Brain microvascular endothelial cell (primary cell): ENCODE measurements around the gene AKAP5.

Experiments used
- DNase-seq: peaks from one replicate; pipeline ENCODE4 v3.0.0-alpha.2; 2020
- H3K27ac ChIP-seq: fragments of 250-450 bp; sonication (Bioruptor Pico); 2 replicates; pipeline ENCODE4 v1.5.1; 2020; ENCODE audit warnings: mild to moderate bottlenecking, moderate library complexity
- H3K27me3 ChIP-seq: fragments of 250-450 bp; sonication (Bioruptor Pico); replicated peaks from 2 replicates; pipeline ENCODE4 v1.5.1; 2020; ENCODE audit warnings: mild to moderate bottlenecking
- H3K36me3 ChIP-seq: fragments of 250-450 bp; sonication (Bioruptor Pico); replicated peaks from 2 replicates; pipeline ENCODE4 v1.5.1; 2020; ENCODE audit warnings: mild to moderate bottlenecking
- H3K4me3 ChIP-seq: 2 replicates; pipeline ENCODE4 v1.5.1; 2011; ENCODE audit warnings: low read depth, mild to moderate bottlenecking, control low read depth, low read length, moderate library complexity
- in situ Hi-C: cut with HindIII; loops from 2 replicates; pipeline ENCODE4 v1.10.0; 2017; ENCODE audit warnings: low sequenced_read_pairs, low pct_ligation_motif_present
- TF ChIP-seq, protein P1 (sequence below): IDR thresholded peaks from 2 replicates; pipeline ENCODE4 v1.5.1; 2011; ENCODE audit warnings: low read depth, mild to moderate bottlenecking, moderate library complexity, low read length, control low read depth, inconsistent platforms; ENCODE audit errors: missing control alignments

The AKAP5 gene

DNA sequence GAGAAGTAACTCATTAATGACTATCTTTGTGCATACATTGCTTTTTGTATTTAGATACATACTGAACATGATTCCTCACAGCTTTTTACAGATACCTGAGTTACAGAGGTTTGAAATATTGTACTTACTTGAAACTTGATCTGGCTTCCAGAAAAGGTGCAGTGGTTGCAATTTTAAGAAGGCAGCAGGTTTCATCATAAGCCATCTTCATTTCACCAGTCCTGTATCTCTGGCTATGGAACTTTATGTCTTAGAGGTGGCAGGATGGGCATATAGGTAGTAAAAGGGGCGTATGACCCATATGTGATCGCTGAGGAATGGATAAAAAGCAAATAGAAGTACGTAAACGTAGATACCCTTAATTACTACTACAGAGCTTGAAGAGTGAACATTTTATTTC is 52.9 kb downstream of the AKAP5 start:
- DNase-seq: no peak

DNA sequence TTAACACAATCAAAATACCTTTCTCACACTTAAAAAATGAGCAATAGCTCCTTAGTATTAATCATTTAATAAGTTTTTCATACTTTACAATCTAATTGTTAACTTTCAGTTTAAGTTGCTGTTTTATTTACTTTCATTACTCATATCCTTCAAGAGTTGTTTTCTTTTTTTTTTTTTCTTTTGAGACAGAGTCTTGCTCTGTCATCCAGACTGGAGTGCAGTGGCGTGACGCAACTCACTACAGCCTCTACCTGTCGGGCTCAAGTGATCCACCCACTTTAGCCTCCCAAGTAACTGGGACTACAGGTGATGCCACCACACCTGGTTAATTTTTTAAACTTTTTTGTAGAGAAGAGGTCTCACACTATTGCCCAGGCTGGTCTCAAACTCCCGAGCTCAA is 55.4 kb downstream of the AKAP5 start:
- Histone ChIP-seq H3K27me3 (no peaks in the 10 kb centered on the region), H3K27ac (no peak overlapping the region), H3K4me3 (no peak overlapping the region), H3K36me3 (peaks cover 21% of the 10 kb centered on the region)
- TF ChIP-seq, protein P1, sequence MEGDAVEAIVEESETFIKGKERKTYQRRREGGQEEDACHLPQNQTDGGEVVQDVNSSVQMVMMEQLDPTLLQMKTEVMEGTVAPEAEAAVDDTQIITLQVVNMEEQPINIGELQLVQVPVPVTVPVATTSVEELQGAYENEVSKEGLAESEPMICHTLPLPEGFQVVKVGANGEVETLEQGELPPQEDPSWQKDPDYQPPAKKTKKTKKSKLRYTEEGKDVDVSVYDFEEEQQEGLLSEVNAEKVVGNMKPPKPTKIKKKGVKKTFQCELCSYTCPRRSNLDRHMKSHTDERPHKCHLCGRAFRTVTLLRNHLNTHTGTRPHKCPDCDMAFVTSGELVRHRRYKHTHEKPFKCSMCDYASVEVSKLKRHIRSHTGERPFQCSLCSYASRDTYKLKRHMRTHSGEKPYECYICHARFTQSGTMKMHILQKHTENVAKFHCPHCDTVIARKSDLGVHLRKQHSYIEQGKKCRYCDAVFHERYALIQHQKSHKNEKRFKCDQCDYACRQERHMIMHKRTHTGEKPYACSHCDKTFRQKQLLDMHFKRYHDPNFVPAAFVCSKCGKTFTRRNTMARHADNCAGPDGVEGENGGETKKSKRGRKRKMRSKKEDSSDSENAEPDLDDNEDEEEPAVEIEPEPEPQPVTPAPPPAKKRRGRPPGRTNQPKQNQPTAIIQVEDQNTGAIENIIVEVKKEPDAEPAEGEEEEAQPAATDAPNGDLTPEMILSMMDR: no peak
- in situ Hi-C loops: no loop called here
- no peak for DNase-seq

More for the DNA sequence above, 52.9 kb downstream of the AKAP5 start:
- in situ Hi-C loops: no loop called here
- Histone ChIP-seq H3K36me3 (peaks cover 19% of the 10 kb centered on the region), H3K27ac (no peak overlapping the region), H3K4me3 (no peak overlapping the region), H3K27me3 (no peaks in the 10 kb centered on the region)
- TF ChIP-seq, protein P1: no peak

DNA sequence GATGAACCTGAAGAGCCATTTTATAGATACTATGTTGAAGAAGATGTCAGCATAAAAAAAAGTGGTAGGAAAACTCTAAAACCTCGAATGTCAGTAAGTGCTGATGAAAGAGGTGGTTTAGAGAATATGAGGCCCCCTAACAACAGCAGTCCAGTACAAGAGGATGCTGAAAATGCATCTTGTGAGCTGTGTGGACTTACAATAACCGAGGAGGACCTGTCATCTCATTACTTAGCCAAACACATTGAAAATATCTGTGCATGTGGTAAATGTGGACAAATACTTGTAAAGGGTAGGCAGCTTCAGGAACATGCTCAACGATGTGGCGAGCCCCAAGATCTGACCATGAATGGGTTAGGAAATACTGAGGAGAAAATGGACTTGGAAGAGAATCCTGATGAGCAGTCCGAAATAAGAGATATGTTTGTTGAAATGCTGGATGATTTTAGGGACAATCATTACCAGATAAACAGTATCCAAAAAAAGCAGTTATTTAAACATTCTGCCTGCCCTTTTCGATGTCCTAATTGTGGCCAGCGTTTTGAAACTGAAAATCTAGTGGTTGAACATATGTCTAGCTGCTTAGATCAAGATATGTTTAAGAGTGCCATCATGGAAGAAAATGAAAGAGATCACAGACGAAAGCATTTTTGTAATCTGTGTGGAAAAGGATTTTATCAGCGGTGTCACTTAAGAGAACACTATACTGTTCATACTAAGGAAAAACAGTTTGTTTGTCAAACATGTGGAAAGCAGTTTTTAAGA is 57.5 kb downstream of the AKAP5 start:
- Histone ChIP-seq H3K36me3 (peaks cover 27% of the 10 kb centered on the region), H3K27ac (no peak overlapping the region), H3K27me3 (no peaks in the 10 kb centered on the region), H3K4me3 (no peak overlapping the region)
- TF ChIP-seq, protein P1: no peak
- no peak for DNase-seq
- in situ Hi-C loops: no loop called here
